ENCODE measurements around the gene PKM. TPM values are rescaled to one million over a fixed set of nuclear protein-coding genes. Genes with fewer than 3 reads are reported as not detected.

The PKM gene
- total and polyA plus RNA-seq, 9 of the 15 experiments (the other 6 are each of a cell fraction or from before 2014, with no cell fraction given) = 140 to 825 (median 383) TPM

GRCh38 chr15:72217216-72217615 lies 13.8 kb downstream of the PKM start:
- Histone ChIP-seq H3K9me3 (replicated peaks; ENCODE audit: control insufficient read depth, insufficient read depth, low read depth, low read length) (no peaks in the 10 kb centered on the region), H3K36me3 (ENCODE audit: control insufficient read depth, insufficient read depth, low read length) (peaks cover 95% of the 10 kb centered on the region), H3K4me2 (ENCODE audit: insufficient read depth, low read length) (no peak overlapping the region), H2AFZ (ENCODE audit: low read depth, low read length) (no peak overlapping the region), H3K27ac (ENCODE audit: extremely low read depth, low read depth, low read length) (no peak overlapping the region), H3K4me1 (replicated peaks in 1 of 2; ENCODE audit: control insufficient read depth in 2 of 2, insufficient read depth in 2 of 2, low read length in 2 of 2) (no peaks in the 10 kb centered on the region; a peak in 1 of 5 replicates), H3K9ac (ENCODE audit: insufficient read depth in 1 of 2, low read depth in 2 of 2, low read length in 2 of 2) (no peak overlapping the region), H3K27me3 (ENCODE audit: control insufficient read depth in 2 of 2, insufficient read depth in 2 of 2, low read length in 2 of 2) (no peaks in the 10 kb centered on the region), H3K9me1 (ENCODE audit: control insufficient read depth, insufficient read depth, low read length) (no peaks in the 10 kb centered on the region), H3K79me2 (ENCODE audit: control insufficient read depth, insufficient read depth, low read length) (peaks cover 53% of the 10 kb centered on the region), H3K4me3 (no peak overlapping the region), H4K20me1 (replicated peaks; ENCODE audit: control insufficient read depth, insufficient read depth, low read length) (peaks cover 15% of the 10 kb centered on the region; the same call in 1 of the 2 replicates)
- in situ Hi-C loops (cut with MboI) (no loop called here), intact Hi-C loops (cut with micrococcal nuclease) (no loop called here)
- ChIA-PET POLR2A (interaction anchor here (0.7 to 1.5 kb wide), 2 partner anchors 10 to 22 kb away, joined by 3 to 6 read pairs; no protein-coding TSS in a partner anchor), CTCF (ENCODE audit: low intra/inter-chr PET ratio) (interaction anchor here (0.6 kb wide), 1 partner anchor 257 kb away, joined by 5 read pairs; no protein-coding TSS in a partner anchor)
- 75% methylated on average over 4 of the region's 4 CpGs for WGBS (ENCODE audit: insufficient coverage, low coverage, missing lambda C conversion rate)
- TF ChIP-seq, protein P1, sequence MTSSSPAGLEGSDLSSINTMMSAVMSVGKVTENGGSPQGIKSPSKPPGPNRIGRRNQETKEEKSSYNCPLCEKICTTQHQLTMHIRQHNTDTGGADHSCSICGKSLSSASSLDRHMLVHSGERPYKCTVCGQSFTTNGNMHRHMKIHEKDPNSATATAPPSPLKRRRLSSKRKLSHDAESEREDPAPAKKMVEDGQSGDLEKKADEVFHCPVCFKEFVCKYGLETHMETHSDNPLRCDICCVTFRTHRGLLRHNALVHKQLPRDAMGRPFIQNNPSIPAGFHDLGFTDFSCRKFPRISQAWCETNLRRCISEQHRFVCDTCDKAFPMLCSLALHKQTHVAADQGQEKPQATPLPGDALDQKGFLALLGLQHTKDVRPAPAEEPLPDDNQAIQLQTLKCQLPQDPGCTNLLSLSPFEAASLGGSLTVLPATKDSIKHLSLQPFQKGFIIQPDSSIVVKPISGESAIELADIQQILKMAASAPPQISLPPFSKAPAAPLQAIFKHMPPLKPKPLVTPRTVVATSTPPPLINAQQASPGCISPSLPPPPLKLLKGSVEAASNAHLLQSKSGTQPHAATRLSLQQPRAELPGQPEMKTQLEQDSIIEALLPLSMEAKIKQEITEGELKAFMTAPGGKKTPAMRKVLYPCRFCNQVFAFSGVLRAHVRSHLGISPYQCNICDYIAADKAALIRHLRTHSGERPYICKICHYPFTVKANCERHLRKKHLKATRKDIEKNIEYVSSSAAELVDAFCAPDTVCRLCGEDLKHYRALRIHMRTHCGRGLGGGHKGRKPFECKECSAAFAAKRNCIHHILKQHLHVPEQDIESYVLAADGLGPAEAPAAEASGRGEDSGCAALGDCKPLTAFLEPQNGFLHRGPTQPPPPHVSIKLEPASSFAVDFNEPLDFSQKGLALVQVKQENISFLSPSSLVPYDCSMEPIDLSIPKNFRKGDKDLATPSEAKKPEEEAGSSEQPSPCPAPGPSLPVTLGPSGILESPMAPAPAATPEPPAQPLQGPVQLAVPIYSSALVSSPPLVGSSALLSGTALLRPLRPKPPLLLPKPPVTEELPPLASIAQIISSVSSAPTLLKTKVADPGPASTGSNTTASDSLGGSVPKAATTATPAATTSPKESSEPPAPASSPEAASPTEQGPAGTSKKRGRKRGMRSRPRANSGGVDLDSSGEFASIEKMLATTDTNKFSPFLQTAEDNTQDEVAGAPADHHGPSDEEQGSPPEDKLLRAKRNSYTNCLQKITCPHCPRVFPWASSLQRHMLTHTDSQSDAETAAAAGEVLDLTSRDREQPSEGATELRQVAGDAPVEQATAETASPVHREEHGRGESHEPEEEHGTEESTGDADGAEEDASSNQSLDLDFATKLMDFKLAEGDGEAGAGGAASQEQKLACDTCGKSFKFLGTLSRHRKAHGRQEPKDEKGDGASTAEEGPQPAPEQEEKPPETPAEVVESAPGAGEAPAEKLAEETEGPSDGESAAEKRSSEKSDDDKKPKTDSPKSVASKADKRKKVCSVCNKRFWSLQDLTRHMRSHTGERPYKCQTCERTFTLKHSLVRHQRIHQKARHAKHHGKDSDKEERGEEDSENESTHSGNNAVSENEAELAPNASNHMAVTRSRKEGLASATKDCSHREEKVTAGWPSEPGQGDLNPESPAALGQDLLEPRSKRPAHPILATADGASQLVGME (CRISPR knock-in tag; IDR thresholded peaks at IDR 0.05) = no peak
- TF ChIP-seq ZNF583 (CRISPR knock-in tag; IDR thresholded peaks at IDR 0.05) = no peak
- no peak for TF ChIP-seq RBM34 (IDR thresholded peaks at IDR 0.05; ENCODE audit: borderline replicate concordance, insufficient read depth, low read length)
- TF ChIP-seq ZBTB49 (CRISPR knock-in tag; IDR thresholded peaks at IDR 0.05; ENCODE audit: borderline replicate concordance) = no peak
- TF ChIP-seq ZNF77 (CRISPR knock-in tag; IDR thresholded peaks at IDR 0.05) = no peak
- TF ChIP-seq TAF1 (IDR thresholded peaks at IDR 0.05; ENCODE audit: control insufficient read depth, extremely low read depth, insufficient read depth, low read length, severe bottlenecking) = no peak
- no peak for TF ChIP-seq KAT2B (IDR thresholded peaks at IDR 0.05; ENCODE audit: low read depth, low read length)
- FAIRE-seq = no peak
- no TSS peak for BruUV-seq (replicated peaks)
- DNase-seq (ENCODE audit: extremely low read depth in 1 of 4, low spot score in 3 of 4) = no peak
- ATAC-seq = no peak
